OCI-LY7 (cell line): Measurements from ENCODE around the gene ZSCAN5C.

Experiments
- CTCF ChIP-seq: fragments of 200-600 bp; sonication (generic); conservative IDR thresholded peaks from 2 replicates; pipeline ENCODE4 v1.5.1; 2014; ENCODE audit warnings: mild to moderate bottlenecking, antibody characterized with exemption, low read length, moderate library complexity, mixed read lengths
- EZH2phosphoT487 ChIP-seq: fragments of 200-600 bp; sonication (generic); IDR thresholded peaks from 2 replicates; pipeline ENCODE4 v1.6.1; 2018; ENCODE audit warnings: low read depth, borderline replicate concordance, mild to moderate bottlenecking, mixed run types, antibody characterized with exemption, low read length, moderate library complexity, mixed read lengths

GRCh38 chr19:56193981-56194640 is 8.0 kb upstream of the ZSCAN5C start:
- TF ChIP-seq EZH2phosphoT487 (no peak), CTCF (no peak)
